Prostate gland (tissue), 2 donors: Measurements from ENCODE around the gene EPOP.

Source experiments
- POLR2AphosphoS5 ChIP-seq: sonication (generic); formaldehyde crosslinking; IDR thresholded peaks from one replicate; pipeline ENCODE4 v1.6.1; 2017; ENCODE audit warnings: antibody characterized with exemption
- TF ChIP-seq, protein P1 (sequence below), 4 experiments: fragments of 200-600 bp in 2 of 4; fragments of 450-650 bp in 2 of 4; sonication (generic) in 2 of 4; IDR thresholded peaks; 1 replicate in 3 of 4; 2 replicates in 1 of 4; pipeline ENCODE4 v1.5.1; 2016 to 2019; ENCODE audit warnings: antibody characterized with exemption in 4 of 4, mild to moderate bottlenecking in 2 of 4, moderate library complexity in 2 of 4

DNA sequence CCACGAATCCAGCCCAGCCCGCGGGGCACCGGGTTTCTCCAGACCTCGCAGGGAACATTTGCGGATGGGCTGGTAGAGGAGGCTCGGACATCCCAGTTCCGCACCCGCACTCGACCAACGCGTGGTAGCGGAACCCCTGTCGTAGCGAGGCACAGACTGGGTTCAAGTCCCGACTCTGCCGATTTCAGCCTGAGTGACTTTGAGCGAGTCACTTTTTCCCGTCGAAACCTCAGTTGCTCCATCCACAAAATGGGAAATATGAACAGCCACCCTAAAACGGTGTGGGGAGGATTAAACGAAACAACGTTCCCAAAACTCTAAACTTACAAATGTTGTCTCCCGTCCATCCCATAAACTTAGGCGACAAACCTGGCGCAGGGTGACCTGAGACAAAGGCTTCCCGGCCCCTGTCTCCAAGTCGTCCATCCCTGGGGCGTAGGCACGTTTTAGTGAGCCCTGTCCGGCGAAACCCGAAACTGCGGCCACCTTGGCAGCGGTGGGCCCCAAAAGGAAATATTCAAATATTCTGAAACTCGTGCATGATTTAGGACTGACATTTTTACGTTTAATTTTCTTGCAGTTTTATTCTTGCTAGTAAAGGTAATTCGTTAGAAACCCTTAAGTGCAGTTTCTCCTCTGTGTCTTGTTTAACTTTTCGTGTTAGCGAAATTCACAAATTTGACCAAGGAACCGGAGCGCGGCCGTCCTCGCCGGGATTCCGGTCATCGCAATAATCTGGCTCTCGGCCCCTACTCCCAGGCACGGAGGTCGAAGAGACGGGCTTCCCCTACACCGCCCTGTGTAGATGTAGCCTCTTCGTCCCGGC, 28.4 kb upstream of the EPOP start:
- TF ChIP-seq, protein P1, sequence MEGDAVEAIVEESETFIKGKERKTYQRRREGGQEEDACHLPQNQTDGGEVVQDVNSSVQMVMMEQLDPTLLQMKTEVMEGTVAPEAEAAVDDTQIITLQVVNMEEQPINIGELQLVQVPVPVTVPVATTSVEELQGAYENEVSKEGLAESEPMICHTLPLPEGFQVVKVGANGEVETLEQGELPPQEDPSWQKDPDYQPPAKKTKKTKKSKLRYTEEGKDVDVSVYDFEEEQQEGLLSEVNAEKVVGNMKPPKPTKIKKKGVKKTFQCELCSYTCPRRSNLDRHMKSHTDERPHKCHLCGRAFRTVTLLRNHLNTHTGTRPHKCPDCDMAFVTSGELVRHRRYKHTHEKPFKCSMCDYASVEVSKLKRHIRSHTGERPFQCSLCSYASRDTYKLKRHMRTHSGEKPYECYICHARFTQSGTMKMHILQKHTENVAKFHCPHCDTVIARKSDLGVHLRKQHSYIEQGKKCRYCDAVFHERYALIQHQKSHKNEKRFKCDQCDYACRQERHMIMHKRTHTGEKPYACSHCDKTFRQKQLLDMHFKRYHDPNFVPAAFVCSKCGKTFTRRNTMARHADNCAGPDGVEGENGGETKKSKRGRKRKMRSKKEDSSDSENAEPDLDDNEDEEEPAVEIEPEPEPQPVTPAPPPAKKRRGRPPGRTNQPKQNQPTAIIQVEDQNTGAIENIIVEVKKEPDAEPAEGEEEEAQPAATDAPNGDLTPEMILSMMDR (IDR thresholded peaks at IDR 0.05): no peak
- no peak for TF ChIP-seq POLR2AphosphoS5
